Liver (tissue), 9 donors: Measurements from ENCODE around the gene UNCX. TPM values are rescaled to one million over a fixed set of nuclear protein-coding genes. Genes with fewer than 3 reads are reported as not detected.

Experiments
- DNase-seq: peaks from one replicate; pipeline ENCODE4 v3.0.0-alpha.2; 2017; ENCODE audit warnings: low spot score
- H3K27ac ChIP-seq, 2 donors: one replicate each; pipeline ENCODE4 v1.7.0; 2013; ENCODE audit warnings: inconsistent platforms in 2 of 2, low read length in 2 of 2, control low read depth in 1 of 2, low read depth in 1 of 2, mild to moderate bottlenecking in 1 of 2
- H3K27me3 ChIP-seq, 4 donors: one replicate each; pipeline versions ENCODE4 v1.6.1 to v1.7.0; 2013; ENCODE audit warnings: low read length in 3 of 4, inconsistent platforms in 1 of 4, mild to moderate bottlenecking in 1 of 4, moderate library complexity in 1 of 4; ENCODE audit not compliant: control insufficient read depth in 4 of 4, insufficient read depth in 4 of 4
- H3K36me3 ChIP-seq, 4 donors: one replicate each; pipeline versions ENCODE4 v1.6.1 to v1.7.0; 2013; ENCODE audit warnings: low read length in 3 of 4, mild to moderate bottlenecking in 3 of 4, low read depth in 1 of 4, moderate library complexity in 1 of 4; ENCODE audit not compliant: control insufficient read depth in 4 of 4, insufficient read depth in 3 of 4
- H3K4me1 ChIP-seq, 4 donors: one replicate each; pipeline versions ENCODE4 v1.6.1 to v1.7.0; 2013; ENCODE audit warnings: low read length in 3 of 4, mild to moderate bottlenecking in 3 of 4, moderate library complexity in 1 of 4; ENCODE audit not compliant: control insufficient read depth in 4 of 4, insufficient read depth in 4 of 4
- H3K4me3 ChIP-seq, 3 donors: one replicate each; pipeline versions ENCODE4 v1.6.1 to v1.7.0; 2013; ENCODE audit warnings: low read length in 3 of 3, control low read depth in 1 of 3, low read depth in 1 of 3, mild to moderate bottlenecking in 1 of 3
- H3K9ac ChIP-seq, 2 donors: one replicate each; pipeline ENCODE4 v1.7.0; 2013; ENCODE audit warnings: low read length in 2 of 2, mild to moderate bottlenecking in 2 of 2, moderate library complexity in 2 of 2, control low read depth in 1 of 2, low read depth in 1 of 2
- H3K9me3 ChIP-seq, 4 donors: one replicate each; pipeline versions ENCODE4 v1.6.1 to v1.7.0; 2013; ENCODE audit warnings: low read length in 3 of 4; ENCODE audit not compliant: control insufficient read depth in 4 of 4
- EGR1 ChIP-seq, 2 donors: IDR thresholded peaks; 2 replicates each; pipeline ENCODE4 v1.6.1; 2016 to 2018; ENCODE audit warnings: antibody characterized with exemption in 2 of 2, low read depth in 2 of 2
- FOXA1 ChIP-seq: IDR thresholded peaks from 2 replicates; pipeline ENCODE4 v1.6.1; 2016; ENCODE audit warnings: antibody characterized with exemption
- FOXA2 ChIP-seq: IDR thresholded peaks from 2 replicates; pipeline ENCODE4 v1.6.1; 2016; ENCODE audit warnings: antibody characterized with exemption
- GABPA ChIP-seq, 2 donors: IDR thresholded peaks in 1 of 2; conservative IDR thresholded peaks in 1 of 2; 2 replicates each; pipeline ENCODE4 v1.6.1; 2016; ENCODE audit warnings: antibody characterized with exemption in 2 of 2, mild to moderate bottlenecking in 1 of 2, moderate library complexity in 1 of 2
- HNF4A ChIP-seq, 2 donors: conservative IDR thresholded peaks; 2 replicates each; pipeline ENCODE4 v1.6.1; 2016; ENCODE audit warnings: antibody characterized with exemption in 2 of 2, mild to moderate bottlenecking in 2 of 2
- HNF4G ChIP-seq: IDR thresholded peaks from 2 replicates; pipeline ENCODE4 v1.6.1; 2016; ENCODE audit warnings: antibody characterized with exemption
- JUND ChIP-seq, 2 donors: IDR thresholded peaks; 2 replicates each; pipeline ENCODE4 v1.6.1; 2016; ENCODE audit warnings: antibody characterized with exemption in 2 of 2
- NR2F2 ChIP-seq: IDR thresholded peaks from 2 replicates; pipeline ENCODE4 v1.6.1; 2016; ENCODE audit warnings: antibody characterized with exemption
- RXRA ChIP-seq, 2 donors: IDR thresholded peaks; 2 replicates each; pipeline ENCODE4 v1.6.1; 2017 to 2018; ENCODE audit warnings: antibody characterized with exemption in 2 of 2, mild to moderate bottlenecking in 1 of 2
- TAF1 ChIP-seq: conservative IDR thresholded peaks from 2 replicates; pipeline ENCODE4 v1.6.1; 2016; ENCODE audit warnings: antibody characterized with exemption, mild to moderate bottlenecking
- WGBS: extraction: QIAGEN DNeasy Blood & Tissue Kit; methylation state at CpG from one replicate; pipeline ENCODE4 v1.1.7; 2013; 5-methylcytosine and 5-hydroxymethylcytosine counted together
- polyA plus RNA-seq, 2 donors: library from polyadenylated mRNA; stranded (reverse) in 1 of 2; unstranded in 1 of 2; fragments of 200-250 nt in 1 of 2; fragments of >200 nt in 1 of 2; fragmentation: Nextera tagmentation in 1 of 2; extraction: Ambion mirVana in 1 of 2; gene quantifications; one replicate each; pipeline versions ENCODE4 v1.2.1 to v1.2.3, GENCODE V29; 2013 to 2015
- total RNA-seq, 2 donors: library from RNA; depleted of rRNA; stranded (reverse); fragments of >200 nt; gene quantifications; one replicate each; pipeline ENCODE4 v1.2.3, GENCODE V29; 2014
- TF ChIP-seq, protein P1 (sequence below): IDR thresholded peaks from 2 replicates; pipeline ENCODE4 v1.6.1; 2016; ENCODE audit warnings: antibody characterized with exemption
- TF ChIP-seq, protein P2 (sequence below): IDR thresholded peaks from 2 replicates; pipeline ENCODE4 v1.6.1; 2016; ENCODE audit warnings: antibody characterized with exemption, mild to moderate bottlenecking
- TF ChIP-seq, protein P3 (sequence below): IDR thresholded peaks from 2 replicates; pipeline ENCODE4 v1.6.1; 2016; ENCODE audit warnings: antibody characterized with exemption
- TF ChIP-seq, protein P4 (sequence below): fragments of 150-350 bp; IDR thresholded peaks from 2 replicates; pipeline ENCODE4 v1.5.1; 2017; ENCODE audit warnings: improper control_type of control experiment, low read depth, low read length; ENCODE audit not compliant: missing input control
- TF ChIP-seq, protein P5 (sequence below): IDR thresholded peaks from 2 replicates; pipeline ENCODE4 v1.6.1; 2016; ENCODE audit warnings: antibody characterized with exemption
- donor health status: healthy.
- donor health status: healthy.
- donor health status: healthy.
- donor health status: healthy.
- donor health status: healthy.

UNCX gene
- total and polyA plus RNA-seq, 4 donors, result not detected

DNA sequence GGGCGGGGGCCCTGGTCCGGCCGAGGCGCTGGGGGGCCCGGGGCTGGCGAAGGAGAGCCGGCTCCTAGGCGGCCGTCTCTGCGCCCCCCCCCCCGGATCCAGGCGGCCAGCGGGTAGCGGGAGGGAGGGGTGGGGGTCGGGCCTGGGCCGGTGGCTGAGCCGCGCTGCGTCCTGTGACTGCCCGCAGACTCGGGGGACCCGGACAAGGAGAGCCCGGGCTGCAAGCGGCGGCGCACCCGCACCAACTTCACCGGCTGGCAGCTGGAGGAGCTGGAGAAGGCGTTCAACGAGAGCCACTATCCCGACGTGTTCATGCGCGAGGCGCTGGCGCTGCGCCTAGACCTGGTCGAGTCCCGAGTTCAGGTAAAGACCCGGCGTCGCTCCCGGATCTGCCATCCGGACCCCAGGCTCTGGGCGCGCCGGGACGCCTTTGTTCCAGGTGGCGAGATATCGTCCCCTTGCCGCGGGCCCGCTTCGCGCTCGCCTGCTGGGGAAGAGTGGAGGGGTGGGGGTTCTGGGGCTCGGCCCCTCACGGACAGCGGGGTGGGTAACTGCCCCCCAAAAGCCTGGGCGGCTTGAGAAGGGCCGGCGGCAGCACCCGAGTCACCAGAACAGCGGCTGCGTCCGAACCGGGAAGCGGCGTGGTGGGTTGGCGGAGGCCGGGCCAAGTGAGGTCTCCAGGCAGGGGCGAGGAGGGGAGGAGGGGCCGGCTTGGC lies 819 bp downstream of the UNCX start:
- Histone ChIP-seq H3K4me3 (no peak overlapping the region), H3K27ac (no peak overlapping the region), H3K9me3 (peaks cover 0 to 5% (median 0%) of the 10 kb centered on the region in 4 donors), H3K27me3 (peaks cover 2 to 42% (median 14%) of the 10 kb centered on the region in 4 donors), H3K9ac (no peak overlapping the region), H3K36me3 (no peaks in the 10 kb centered on the region), H3K4me1 (peaks cover 3 to 27% (median 9%) of the 10 kb centered on the region in 4 donors)
- no peak for TF ChIP-seq HNF4G
- no peak for TF ChIP-seq FOXA2
- TF ChIP-seq RXRA (IDR thresholded peaks at IDR 0.05), result no peak
- TF ChIP-seq, protein P1, sequence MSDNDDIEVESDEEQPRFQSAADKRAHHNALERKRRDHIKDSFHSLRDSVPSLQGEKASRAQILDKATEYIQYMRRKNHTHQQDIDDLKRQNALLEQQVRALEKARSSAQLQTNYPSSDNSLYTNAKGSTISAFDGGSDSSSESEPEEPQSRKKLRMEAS, result no peak
- no peak for TF ChIP-seq HNF4A (conservative IDR thresholded peaks at IDR 0.05)
- TF ChIP-seq, protein P2, sequence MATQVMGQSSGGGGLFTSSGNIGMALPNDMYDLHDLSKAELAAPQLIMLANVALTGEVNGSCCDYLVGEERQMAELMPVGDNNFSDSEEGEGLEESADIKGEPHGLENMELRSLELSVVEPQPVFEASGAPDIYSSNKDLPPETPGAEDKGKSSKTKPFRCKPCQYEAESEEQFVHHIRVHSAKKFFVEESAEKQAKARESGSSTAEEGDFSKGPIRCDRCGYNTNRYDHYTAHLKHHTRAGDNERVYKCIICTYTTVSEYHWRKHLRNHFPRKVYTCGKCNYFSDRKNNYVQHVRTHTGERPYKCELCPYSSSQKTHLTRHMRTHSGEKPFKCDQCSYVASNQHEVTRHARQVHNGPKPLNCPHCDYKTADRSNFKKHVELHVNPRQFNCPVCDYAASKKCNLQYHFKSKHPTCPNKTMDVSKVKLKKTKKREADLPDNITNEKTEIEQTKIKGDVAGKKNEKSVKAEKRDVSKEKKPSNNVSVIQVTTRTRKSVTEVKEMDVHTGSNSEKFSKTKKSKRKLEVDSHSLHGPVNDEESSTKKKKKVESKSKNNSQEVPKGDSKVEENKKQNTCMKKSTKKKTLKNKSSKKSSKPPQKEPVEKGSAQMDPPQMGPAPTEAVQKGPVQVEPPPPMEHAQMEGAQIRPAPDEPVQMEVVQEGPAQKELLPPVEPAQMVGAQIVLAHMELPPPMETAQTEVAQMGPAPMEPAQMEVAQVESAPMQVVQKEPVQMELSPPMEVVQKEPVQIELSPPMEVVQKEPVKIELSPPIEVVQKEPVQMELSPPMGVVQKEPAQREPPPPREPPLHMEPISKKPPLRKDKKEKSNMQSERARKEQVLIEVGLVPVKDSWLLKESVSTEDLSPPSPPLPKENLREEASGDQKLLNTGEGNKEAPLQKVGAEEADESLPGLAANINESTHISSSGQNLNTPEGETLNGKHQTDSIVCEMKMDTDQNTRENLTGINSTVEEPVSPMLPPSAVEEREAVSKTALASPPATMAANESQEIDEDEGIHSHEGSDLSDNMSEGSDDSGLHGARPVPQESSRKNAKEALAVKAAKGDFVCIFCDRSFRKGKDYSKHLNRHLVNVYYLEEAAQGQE, result no peak
- TF ChIP-seq, protein P3, sequence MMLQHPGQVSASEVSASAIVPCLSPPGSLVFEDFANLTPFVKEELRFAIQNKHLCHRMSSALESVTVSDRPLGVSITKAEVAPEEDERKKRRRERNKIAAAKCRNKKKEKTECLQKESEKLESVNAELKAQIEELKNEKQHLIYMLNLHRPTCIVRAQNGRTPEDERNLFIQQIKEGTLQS, result no peak
- no peak for TF ChIP-seq EGR1 (IDR thresholded peaks at IDR 0.05; ENCODE audit: low read depth in 2 of 2)
- TF ChIP-seq FOXA1, result no peak
- TF ChIP-seq JUND (IDR thresholded peaks at IDR 0.05), result no peak
- TF ChIP-seq GABPA (IDR thresholded peaks at IDR 0.05 in 1 of 2, conservative IDR thresholded peaks at IDR 0.05 in 1 of 2), result no peak
- no peak for TF ChIP-seq NR2F2
- TF ChIP-seq, protein P4, sequence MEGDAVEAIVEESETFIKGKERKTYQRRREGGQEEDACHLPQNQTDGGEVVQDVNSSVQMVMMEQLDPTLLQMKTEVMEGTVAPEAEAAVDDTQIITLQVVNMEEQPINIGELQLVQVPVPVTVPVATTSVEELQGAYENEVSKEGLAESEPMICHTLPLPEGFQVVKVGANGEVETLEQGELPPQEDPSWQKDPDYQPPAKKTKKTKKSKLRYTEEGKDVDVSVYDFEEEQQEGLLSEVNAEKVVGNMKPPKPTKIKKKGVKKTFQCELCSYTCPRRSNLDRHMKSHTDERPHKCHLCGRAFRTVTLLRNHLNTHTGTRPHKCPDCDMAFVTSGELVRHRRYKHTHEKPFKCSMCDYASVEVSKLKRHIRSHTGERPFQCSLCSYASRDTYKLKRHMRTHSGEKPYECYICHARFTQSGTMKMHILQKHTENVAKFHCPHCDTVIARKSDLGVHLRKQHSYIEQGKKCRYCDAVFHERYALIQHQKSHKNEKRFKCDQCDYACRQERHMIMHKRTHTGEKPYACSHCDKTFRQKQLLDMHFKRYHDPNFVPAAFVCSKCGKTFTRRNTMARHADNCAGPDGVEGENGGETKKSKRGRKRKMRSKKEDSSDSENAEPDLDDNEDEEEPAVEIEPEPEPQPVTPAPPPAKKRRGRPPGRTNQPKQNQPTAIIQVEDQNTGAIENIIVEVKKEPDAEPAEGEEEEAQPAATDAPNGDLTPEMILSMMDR, result no peak
- no peak for TF ChIP-seq TAF1
- TF ChIP-seq, protein P5, sequence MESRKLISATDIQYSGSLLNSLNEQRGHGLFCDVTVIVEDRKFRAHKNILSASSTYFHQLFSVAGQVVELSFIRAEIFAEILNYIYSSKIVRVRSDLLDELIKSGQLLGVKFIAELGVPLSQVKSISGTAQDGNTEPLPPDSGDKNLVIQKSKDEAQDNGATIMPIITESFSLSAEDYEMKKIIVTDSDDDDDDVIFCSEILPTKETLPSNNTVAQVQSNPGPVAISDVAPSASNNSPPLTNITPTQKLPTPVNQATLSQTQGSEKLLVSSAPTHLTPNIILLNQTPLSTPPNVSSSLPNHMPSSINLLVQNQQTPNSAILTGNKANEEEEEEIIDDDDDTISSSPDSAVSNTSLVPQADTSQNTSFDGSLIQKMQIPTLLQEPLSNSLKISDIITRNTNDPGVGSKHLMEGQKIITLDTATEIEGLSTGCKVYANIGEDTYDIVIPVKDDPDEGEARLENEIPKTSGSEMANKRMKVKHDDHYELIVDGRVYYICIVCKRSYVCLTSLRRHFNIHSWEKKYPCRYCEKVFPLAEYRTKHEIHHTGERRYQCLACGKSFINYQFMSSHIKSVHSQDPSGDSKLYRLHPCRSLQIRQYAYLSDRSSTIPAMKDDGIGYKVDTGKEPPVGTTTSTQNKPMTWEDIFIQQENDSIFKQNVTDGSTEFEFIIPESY, result no peak
- 5% methylated on average over 72 of the region's 73 CpGs for WGBS
- DNase-seq, result no peak
